Stimulated activated CD4-positive, alpha-beta T cell treated with anti-CD3 and anti-CD28 coated beads, TNF-alpha, amount 100 ng/mL, for 4 hours (primary cell): ENCODE measurements around the gene KCNN2.
"Not testable (repeated sequence)": the region's sequence is repeated elsewhere in the genome, so short reads cannot be mapped to it uniquely, and the experiment has no call there.

Experiments
- DNase-seq, 3 experiments: peaks; one replicate each; pipeline ENCODE4 v3.0.0-alpha.2; 2020; ENCODE audit warnings: low read depth in 3 of 3

Gene KCNN2

GRCh38 chr5:114419959-114420358 lies 58.1 kb downstream of the KCNN2 start:
- no peak for DNase-seq

DNA sequence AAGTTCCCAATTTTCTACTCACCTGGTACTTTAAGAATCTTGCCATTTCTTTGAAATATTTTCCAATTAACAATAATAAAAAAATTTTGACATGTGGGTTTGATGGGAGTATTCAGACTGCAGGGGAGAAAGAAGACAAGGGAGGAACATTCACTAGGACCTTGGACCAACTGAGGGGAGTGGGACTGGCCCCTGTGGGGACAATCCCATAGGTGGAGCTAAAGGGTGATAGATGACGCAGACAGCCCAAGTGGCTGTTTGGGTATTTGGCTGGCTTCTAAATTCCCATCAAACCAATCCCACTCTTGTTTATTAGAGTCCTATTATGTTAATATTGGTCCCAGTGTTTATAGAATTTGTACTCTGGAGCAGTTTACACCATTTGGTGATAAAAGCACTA lies 65.3 kb downstream of the KCNN2 start:
- no peak for DNase-seq

- no peak for DNase-seq
Measured at GRCh38 chr5:114430532-114430931, 68.7 kb downstream of the KCNN2 start.

DNA sequence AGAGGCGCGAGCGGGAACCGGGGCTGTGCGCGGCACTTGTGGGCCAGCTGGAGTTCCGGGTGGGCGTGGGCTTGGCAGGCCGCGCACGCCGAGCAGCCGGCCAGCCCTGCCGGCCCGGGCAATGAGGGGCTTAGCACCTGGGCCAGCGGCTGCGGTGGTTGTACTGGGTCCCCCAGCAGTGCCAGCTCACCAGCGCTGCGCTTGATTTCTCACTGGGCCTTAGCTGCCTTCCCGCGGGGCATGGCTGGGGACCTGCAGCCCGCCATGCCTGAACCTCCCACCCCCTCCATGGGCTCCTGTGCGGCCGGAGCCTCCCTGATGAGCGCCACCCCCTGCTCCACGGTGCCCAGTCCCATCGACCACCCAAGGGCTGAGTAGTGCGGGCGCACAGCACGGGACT lies 70.8 kb downstream of the KCNN2 start:
- DNase-seq: not testable (repeated sequence)

GRCh38 chr5:114434396-114435219 lies 72.7 kb downstream of the KCNN2 start:
- no peak for DNase-seq

DNA sequence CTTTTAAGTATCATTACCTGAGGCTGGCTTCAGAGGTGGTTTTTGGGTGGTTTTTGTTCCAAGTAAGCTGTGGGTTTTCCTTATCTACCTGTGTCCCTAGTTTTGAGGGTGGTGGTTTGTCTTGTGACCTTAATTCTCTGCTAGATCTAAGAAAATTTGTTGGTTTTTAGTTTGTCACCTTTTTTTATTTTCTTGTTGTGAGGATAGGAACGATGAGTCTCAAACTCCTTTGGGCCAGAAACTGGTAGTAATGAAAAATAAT lies 73.3 kb downstream of the KCNN2 start:
- no peak for DNase-seq

DNA sequence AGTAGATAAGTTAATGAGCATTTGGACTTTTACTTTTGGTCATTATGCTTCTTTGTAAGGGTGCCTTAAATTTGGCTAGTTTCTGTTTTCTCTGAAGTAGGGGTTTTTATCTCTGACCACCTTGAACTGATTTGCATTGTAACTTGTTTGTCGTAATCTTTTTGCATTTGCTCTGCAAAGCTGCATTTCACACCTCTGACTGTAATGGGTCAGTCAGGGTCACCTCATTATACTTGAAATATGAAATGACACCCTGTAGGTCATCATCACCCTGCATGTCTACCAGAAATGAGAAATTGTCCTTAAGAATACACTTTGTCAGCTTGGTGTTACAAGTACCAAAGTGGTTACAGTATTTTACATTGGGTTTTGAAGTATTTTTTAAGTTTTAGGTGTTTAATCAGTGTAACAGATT lies 74.0 kb downstream of the KCNN2 start:
- DNase-seq: no peak

GRCh38 chr5:114437936-114438335 lies 76.1 kb downstream of the KCNN2 start:
- DNase-seq: no peak

- DNase-seq: no peak
Measured at GRCh38 chr5:114438471-114438870, 76.6 kb downstream of the KCNN2 start.

DNA sequence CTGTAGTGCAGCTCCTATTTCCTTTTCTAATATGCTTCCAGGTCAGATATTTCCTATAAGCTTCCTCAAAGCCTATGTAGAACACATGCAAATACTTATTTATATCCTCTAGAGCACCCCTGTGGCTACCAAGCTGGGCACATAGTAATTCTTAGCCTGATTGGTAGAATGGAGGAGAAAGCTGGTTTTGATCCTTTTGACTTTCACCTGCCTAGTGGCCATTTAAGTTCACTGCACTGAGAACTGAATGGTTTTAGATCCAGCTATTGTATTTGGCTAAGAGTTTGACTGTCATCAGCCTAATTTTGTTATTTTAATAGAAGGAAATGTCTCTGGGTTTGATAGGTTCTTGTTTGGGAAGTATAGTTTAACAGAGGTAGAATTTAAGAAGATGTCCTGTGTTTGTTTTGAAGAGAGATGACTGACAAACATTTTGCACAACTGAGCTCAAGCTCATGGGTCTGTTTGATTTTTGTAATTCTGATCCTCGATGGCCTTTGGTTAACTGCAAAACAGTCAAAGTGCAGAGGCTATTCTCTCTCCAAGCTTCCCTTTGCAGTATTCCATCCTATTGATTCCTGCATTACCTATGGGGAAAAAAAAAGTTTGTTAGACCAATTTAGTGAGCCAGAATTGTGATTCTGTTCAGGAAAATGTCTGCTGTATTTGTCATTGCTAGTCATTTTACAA lies 85.4 kb downstream of the KCNN2 start:
- DNase-seq: no peak

- DNase-seq: no peak
Measured at GRCh38 chr5:114448481-114448880, 86.6 kb downstream of the KCNN2 start.

GRCh38 chr5:114449860-114450421 lies 88.1 kb downstream of the KCNN2 start:
- peak in 1 of 3 experiments; percentile 1 for DNase-seq

- DNase-seq: no peak
Measured at GRCh38 chr5:114450437-114450836, 88.6 kb downstream of the KCNN2 start.

DNA sequence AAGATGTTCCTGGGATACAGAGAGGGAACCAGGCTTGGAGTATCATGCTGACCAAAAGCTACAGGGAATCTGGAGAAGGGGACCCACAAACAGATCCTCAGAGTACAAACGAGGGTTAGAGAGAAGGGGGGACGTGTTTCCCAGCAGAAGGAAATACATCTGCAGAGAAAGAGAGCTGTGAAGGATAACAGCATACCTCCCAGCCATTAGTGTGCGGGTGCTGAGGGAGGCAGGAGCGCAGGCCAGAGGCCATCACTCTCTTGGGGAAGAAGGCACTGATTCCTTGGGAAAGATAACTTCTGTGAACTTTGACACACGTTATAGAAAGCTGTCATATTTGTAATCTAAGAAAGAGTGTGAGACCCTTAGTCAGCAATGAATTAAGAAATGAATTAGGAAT lies 96.9 kb downstream of the KCNN2 start:
- DNase-seq: no peak

DNA sequence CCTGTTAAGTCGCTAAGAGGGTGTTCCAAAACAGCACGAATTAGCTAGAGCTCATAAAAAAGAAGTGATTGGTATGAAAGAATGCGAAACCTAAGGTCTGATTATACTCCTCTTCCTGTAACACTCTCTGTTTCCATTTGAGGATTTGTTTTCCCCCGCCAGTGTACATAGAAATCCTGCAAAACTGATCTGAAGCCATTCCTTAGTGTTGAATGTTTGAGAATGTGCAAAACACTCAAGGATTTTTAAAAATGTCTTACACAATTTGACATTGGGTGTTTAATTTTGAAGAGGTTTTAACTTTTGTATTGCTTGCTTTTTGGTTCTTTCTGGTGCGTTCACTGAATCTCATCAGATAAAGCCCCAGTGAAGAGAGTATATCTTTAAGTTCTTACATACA lies 105.3 kb downstream of the KCNN2 start:
- DNase-seq: no peak

DNA sequence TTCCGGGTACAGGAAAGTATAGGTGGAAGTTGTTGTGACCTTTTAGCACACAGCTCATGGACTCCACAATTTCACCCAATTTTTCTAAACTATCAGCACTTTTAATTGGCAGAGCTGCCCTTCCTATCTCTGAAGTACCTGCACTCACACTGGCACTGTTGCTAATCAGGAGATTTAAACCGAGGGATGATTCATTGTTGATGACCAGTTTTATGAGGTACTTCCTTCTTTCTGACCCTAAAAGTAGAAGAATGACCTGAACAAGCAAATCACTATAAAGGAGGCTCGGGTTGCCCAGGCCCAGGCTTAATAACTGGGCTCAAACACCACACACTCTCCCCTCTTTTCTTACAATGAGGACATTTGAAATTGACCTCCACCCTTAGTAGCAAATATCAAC lies 105.9 kb downstream of the KCNN2 start:
- no peak for DNase-seq

DNA sequence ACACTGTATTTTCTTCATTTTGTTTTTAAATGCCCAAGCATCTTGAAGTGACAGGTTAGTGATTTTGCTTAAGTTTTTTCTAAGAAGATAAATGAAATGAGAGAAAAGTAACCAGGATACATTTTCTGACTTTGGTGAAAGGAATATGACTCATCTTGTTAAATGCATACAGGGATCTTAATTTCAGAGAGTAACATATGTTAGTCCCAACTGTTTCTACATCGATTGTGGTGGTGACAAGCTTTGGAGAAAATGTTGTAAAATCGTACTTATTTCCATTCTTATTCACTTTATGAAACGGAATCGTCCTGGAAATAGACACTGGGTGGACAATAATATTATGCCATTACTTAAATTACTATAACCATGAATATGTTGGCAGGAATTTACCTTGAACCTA lies 107.5 kb downstream of the KCNN2 start:
- DNase-seq: no peak

GRCh38 chr5:114471529-114471928 lies 109.7 kb downstream of the KCNN2 start:
- DNase-seq: no peak

GRCh38 chr5:114473541-114473940 lies 111.7 kb downstream of the KCNN2 start:
- DNase-seq: no peak

DNA sequence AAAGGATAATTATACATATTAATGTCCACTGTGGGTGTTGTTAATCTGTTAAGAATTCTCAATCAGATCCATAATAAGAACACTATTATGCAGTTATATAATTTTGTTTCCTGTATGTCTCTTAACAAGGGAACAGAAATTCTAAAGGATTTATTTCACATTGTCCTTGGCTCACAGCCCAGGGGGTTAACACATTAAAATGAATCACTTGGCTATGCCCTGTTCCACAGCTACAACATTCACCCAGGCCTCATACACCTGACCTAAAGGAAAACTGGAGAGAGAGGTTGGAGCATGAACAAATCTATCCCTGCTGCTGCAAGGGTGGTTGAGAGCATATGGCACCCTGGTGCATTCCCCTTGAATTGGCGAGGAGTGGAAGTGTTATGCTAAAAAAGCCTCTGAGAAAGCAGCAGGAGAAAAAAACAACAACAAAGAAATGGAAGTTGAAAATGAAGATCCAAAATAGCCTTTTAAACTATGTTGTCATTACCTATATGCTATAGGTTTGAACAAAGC lies 116.0 kb downstream of the KCNN2 start:
- DNase-seq: no peak

- no peak for DNase-seq
Measured at GRCh38 chr5:114500756-114501155, 138.9 kb downstream of the KCNN2 start.

DNA sequence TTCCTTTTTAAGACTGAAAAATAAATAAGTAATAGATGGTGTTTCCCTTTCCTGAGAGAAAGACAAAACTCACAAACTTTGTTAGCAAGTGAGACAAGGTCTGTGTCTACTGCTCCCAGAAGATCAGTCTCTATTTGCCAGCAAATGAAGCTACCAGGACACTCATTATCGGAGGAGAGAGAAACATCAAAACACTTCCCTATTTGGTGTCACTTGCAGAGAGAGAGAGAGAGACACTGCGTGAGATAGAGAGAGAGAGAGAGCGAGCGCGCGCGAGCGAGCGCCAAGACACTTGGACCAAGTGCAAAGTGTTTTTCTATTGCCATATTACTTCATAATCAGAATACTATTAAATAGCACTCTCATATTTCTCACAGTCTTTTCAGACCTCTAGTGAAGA lies 142.7 kb downstream of the KCNN2 start:
- no peak for DNase-seq

DNA sequence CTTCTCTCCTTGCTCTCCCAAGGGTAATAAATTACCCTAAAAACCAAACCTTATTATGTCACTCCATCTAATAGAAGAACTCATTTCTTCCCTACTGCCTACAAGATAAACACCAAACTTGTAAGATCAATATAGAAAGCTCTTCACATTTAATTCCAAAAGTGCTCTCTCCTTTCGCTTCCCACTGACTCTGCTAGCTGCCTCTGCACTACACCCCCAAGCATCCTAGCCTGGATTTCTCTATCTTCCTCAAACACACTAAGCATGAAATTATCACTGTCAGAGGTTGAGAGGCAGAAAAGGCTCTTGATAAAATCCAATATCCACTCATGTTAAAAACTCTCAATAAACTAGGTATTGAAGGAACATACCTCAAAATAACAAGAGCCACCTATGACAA lies 162.4 kb downstream of the KCNN2 start:
- no peak for DNase-seq
